T-helper 2 cell treated with Interferon-gamma antibody and Interleukin-4, amounts not matched to agents 100 ng/mL and 5 ng/mL, for 36 hours (primary cell): ENCODE data around the gene CNOT6. TPM values are rescaled to one million over a fixed set of nuclear protein-coding genes. Genes with fewer than 3 reads are reported as not detected.
"Not testable (repeated sequence)": the region's sequence is repeated elsewhere in the genome, so short reads cannot be mapped to it uniquely, and the experiment has no call there.

Experiments used
- intact Hi-C: fragments of 100-400 bp; cut with micrococcal nuclease; formaldehyde crosslinking; loops from one replicate; pipeline ENCODE4 v1.15.1; 2023
- total RNA-seq: library from RNA; stranded (reverse); gene quantifications from 2 replicates; pipeline ENCODE4 v1.2.3, GENCODE V29; 2022

The CNOT6 gene
- total RNA-seq, 1 donor from 2014 or later, result 39.7 TPM

GRCh38 chr5:180515974-180516373, 21.8 kb downstream of the CNOT6 start:
- intact Hi-C loops, result not testable (repeated sequence)

- intact Hi-C loops, result no loop called here
Observed at GRCh38 chr5:180516440-180516839, 22.3 kb downstream of the CNOT6 start.

- intact Hi-C loops, result no loop called here
Observed at GRCh38 chr5:180519098-180519497, 24.9 kb downstream of the CNOT6 start.

- intact Hi-C loops, result no loop called here
Observed at GRCh38 chr5:180521101-180521500, 26.9 kb downstream of the CNOT6 start.

GRCh38 chr5:180521591-180521990, 27.4 kb downstream of the CNOT6 start:
- intact Hi-C loops, result no loop called here

- intact Hi-C loops, result no loop called here
Observed at GRCh38 chr5:180522330-180522729, 28.2 kb downstream of the CNOT6 start.

GRCh38 chr5:180523629-180524466, 29.7 kb downstream of the CNOT6 start:
- intact Hi-C loops, result no loop called here

- intact Hi-C loops, result no loop called here
Observed at GRCh38 chr5:180525399-180525798, 31.2 kb downstream of the CNOT6 start.

GRCh38 chr5:180526269-180526668, 32.1 kb downstream of the CNOT6 start:
- intact Hi-C loops, result no loop called here

GRCh38 chr5:180527659-180528058, 33.5 kb downstream of the CNOT6 start:
- intact Hi-C loops, result no loop called here

- intact Hi-C loops, result not testable (repeated sequence)
Observed at GRCh38 chr5:180531036-180531585, 36.9 kb downstream of the CNOT6 start.

GRCh38 chr5:180532268-180532667, 38.1 kb downstream of the CNOT6 start:
- intact Hi-C loops, result no loop called here

GRCh38 chr5:180533845-180534244, 39.7 kb downstream of the CNOT6 start:
- intact Hi-C loops, result no loop called here

- intact Hi-C loops, result no loop called here
Observed at GRCh38 chr5:180535573-180535972, 41.4 kb downstream of the CNOT6 start.

- intact Hi-C loops, result no loop called here
Observed at GRCh38 chr5:180540050-180540694, 46.0 kb downstream of the CNOT6 start.

GRCh38 chr5:180541710-180542109, 47.5 kb downstream of the CNOT6 start:
- intact Hi-C loops, result no loop called here

- intact Hi-C loops, result no loop called here
Observed at GRCh38 chr5:180545248-180545647, 51.1 kb downstream of the CNOT6 start.

GRCh38 chr5:180548563-180548962, 54.4 kb downstream of the CNOT6 start:
- intact Hi-C loops, result no loop called here

- intact Hi-C loops, result no loop called here
Observed at GRCh38 chr5:180553530-180553929, 59.4 kb downstream of the CNOT6 start.

- intact Hi-C loops, result no loop called here
Observed at GRCh38 chr5:180555168-180555921, 61.2 kb downstream of the CNOT6 start.

GRCh38 chr5:180557217-180557809, 63.1 kb downstream of the CNOT6 start:
- intact Hi-C loops, result no loop called here
